Activated CD4-positive, alpha-beta T cell treated with anti-CD3 and anti-CD28 coated beads, Interleukin-2, amount 50 U/mL, for 1 hour (primary cell): ENCODE data around the gene NUTM2G.
"Not testable (repeated sequence)": the region's sequence is repeated elsewhere in the genome, so short reads cannot be mapped to it uniquely, and the experiment has no call there.

Source experiments
- DNase-seq: peaks from one replicate; pipeline ENCODE4 v3.0.0-alpha.2; 2020

NUTM2G gene, protein sequence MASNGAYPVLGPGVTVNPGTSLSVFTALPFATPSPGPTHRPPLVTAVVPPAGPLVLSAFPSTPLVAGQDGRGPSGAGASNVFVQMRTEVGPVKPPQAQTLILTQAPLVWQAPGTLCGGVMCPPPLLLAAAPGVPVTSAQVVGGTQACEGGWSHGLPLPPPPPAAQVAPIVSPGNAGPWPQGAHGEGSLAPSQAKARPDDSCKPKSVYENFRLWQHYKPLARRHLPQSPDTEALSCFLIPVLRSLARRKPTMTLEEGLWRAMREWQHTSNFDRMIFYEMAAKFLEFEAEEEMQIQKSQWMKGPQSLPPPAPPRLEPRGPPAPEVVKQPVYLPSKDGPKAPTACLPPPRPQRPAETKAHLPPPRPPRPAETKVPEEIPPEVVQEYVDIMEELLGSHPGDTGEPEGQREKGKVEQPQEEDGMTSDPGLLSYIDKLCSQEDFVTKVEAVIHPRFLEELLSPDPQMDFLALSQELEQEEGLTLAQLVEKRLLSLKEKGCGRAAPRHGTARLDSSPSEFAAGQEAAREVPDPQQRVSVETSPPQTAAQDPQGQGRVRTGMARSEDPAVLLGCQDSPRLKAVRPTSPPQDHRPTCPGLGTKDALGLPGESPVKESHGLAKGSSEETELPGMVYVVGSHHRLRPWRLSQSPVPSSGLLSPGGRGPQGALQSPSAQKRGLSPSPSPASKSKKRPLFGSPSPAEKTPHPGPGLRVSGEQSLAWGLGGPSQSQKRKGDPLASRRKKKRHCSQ

DNA sequence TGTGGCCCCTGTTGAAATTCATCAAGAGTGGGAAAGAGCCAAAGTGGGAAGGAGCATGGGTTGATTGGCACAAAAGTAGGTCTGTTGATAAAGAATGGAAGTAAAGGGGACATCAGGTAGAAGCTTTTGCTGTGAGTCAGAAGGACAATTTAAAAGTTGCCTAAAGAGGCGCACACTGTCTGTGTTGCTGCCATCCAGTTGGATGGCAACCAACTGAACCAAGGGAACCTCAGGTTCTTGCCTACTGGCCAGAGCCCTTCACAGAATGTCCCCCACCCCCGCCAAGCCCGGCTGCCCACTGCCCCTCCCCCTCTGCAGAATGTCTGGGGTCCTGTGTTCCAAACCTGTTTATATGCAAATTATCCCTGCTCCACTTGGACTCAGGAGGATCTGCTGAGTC is at the start of gene NUTM2G:
TSS of gene NUTM2G (plus strand) at position 301 of the 400 bp plus-strand sequence. CDS start 182 bp downstream, outside the sequence.
- not testable (repeated sequence) for DNase-seq

DNA sequence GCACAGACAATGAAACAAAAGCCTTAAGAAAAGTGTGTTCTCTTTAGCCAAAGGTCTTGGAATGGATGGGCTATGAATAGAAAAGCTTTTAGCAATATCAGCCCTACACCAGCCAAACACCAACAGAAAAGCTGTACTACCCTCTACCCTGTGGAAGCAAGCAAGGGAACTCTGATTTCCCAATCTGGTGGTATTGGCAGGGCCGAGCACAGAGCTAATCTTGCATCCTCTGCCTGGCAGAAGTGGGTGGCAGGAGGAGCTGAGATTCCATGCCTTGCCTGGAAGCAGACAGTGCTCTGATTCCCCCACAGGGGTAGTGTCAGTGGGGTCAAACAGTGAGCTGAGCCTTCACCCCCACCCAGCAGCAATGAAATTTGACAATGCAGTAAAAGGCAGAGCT is 44.7 kb upstream of the NUTM2G start:
- DNase-seq = no peak

DNA sequence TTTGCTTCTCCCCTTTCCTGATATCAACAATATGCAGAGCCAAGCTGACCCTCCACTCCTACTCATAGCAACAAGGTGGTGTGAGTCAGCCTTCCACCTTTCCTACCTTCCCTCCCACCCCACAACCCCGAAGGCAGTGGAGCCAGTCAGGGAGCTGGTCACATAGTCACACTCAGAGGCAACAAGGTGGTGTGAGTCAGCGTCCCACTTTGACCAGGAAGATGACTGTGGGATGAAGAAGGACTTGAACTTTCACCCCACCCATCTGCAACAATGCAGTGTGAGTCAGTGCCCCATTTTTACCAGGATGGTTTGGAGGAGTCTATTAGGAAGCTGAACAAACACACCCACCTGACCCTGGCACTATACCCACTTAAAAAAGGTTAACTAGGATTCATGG is 44.2 kb upstream of the NUTM2G start:
- DNase-seq = no peak

DNA sequence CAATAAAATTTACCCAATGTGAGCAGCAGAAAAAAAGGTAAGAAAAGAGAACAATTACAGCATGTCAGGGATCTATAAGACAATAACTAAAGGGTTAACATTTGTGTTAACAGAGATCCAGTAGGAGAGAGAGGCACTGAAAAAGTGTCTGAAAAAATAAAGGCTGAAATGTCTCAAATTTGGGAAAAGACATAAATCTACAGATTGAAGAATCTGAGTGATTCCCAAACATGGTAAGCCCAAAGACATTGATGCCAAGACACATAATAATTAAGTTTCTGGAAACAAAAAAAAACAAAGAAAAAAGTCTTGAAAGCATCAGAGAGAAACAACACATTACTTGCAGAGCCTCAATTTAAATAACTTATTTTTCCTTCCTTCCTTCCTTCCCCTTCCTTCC is 43.2 kb upstream of the NUTM2G start:
- no peak for DNase-seq

DNA sequence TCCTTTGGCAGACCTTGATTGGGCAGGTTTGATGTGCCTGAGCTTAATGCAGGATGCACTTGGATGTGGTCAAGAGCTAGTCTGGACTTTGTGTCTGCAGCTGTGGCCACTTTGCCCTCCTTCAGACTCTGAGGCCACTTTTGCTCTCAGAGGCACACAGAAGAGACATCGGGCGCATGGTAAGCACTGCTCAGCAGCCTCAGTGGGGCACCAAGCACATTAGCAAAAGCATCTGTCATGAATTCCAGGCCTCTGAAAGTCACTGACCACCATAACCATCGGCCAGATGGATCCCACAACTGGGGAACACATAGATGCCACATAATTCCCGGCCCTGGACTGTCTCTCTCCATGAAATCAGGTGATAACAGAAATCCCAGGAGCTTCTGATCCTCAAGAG is 40.1 kb upstream of the NUTM2G start:
- no peak for DNase-seq

DNA sequence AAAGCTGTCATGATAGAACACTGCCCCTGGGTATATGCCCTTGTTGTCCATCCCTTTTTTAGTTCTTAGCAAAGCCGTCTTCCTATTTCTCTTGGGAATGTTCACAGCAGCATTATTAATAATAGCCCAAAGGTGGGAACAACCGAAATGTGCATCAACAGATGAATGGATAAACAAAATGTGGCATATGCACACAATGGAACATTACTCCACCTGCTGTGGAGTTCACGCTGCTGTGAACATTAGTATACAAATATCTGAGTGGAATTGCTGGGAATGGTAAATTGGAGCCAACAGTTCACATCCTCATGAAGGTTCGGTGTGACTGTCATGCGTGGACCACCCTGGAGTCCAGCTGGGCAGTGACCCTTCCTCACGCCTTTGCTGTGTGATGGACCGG is 36.5 kb upstream of the NUTM2G start:
- no peak for DNase-seq

DNA sequence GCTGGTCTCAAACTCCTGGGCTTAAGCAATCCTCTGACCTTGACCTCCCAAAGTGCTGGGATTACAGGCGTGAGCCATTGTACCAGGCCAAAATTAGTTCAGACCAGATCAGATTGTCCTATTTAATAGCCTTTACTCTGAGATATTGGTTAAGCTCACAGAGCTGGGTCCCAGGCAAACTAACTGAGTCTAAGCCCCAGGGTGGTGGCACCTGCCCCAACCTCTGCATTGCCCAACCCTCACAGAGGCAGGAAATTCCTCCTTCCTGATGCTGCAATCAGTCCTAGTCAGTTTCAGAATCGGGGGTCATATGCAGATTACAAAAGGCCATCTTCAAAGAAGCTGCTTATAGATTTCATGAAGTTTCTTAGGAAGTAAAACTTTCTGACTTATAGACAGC is 28.6 kb upstream of the NUTM2G start:
- DNase-seq = not testable (repeated sequence)

DNA sequence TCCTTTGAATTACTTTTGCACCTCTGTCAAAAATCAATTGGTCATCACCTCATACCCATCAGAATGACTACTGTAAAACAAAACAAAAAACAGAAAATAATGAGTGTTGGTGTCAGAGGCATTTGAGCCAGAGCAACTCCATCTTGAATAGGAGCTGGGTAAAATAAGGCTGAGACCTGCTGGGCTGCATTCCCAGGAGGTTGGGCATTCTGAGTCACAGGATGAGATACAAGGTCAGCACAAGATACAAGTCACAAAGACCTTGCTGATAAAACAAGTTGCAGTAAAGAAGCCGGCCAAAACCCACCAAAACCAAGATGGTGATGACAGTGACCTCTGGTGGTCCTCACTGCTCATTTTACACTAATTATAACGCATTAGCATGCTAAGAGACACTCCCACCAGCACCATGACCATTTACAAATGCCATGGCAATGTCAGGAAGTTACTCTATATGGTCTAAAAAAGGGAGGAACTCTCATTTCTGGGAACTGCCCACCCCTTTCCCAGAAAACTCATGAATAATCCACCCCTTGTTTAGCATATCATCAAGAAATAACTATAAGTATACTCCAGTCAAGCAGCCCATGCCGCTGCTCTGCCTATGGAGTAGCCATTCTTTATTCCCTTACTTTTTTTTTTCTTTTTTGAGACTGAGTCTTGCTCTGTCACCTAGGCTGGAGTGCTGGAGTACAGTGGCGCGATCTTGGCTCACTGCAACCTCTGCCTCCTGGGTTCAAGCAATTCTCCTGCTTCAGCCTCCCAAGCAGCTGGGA is 23.5 kb upstream of the NUTM2G start:
- DNase-seq = not testable (repeated sequence)

DNA sequence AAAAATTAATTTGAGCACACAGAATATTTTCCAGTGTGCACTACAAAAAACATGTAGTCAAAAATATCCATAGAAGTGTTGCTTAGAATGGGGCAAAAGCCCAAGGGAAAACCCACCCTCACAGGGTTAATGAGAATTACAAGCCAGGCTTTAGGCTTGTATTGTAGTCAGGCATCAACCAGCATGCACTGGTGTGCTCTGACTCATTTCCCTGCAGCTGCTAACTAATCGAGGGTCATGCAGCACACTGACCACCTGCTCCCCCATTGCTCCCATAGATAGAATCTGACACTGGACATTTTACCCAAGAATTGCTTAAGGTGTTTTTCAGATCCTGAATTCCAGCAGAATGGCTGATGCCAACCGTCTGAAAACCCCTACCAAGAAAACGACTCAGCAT is 20.2 kb upstream of the NUTM2G start:
- DNase-seq = not testable (repeated sequence)

DNA sequence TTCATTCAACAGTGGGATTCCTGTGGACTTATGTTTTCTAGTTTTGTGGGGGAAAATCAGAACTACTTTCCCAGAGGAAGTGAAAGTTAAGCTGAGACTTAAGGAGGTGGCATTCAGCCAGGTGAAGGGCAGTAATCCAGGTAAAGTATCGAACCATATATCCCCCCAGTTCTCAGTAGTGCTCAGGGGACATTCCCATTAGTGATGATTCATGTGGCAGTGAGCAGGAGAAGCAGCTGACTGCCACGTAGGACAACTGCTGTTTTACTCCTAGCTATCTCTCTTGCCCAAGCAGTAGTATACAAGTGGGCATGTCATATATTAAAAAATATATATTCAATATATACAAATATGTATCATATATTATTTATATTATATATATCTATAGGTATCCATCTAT is 13.1 kb upstream of the NUTM2G start:
- DNase-seq = not testable (repeated sequence)

DNA sequence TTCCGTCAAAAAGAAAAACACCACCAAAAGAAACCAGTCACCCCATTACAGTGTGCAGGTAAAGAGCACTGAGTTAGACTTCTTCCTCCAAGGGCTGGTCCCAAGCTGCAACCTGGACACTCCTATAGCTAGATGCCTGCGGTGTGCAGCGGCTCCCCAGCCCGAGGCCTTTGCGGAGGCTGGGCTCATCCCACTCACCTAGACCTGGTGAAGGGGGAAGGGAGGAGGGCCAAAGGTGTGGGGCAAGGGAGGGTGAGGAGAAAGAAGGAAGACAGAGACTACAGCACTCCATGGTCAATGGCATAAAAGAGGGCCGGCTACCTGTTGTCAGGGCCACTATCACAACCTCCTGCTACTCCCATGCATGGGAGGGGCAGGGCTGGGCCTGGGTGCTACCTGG is 12.1 kb upstream of the NUTM2G start:
- DNase-seq = not testable (repeated sequence)

DNA sequence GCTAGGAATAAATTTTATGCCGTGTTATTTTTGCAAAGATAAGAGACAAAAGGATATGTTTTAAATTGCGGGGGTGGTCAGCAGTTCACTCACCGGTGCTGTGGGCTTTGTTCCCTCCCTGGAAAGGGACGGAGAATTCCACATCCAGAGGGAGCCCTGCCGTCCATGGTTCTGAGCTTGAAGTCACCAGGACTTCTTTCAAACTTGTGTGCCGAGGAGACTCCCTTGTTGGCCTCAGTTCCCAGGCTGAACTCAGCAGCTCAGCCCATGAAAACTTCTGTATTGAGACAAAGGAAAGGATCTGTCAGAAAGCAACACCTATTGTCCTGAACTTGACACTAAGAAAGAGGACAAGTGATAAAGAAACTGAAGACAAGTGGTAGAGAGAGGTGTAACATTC is 10.1 kb upstream of the NUTM2G start:
- DNase-seq = not testable (repeated sequence)

DNA sequence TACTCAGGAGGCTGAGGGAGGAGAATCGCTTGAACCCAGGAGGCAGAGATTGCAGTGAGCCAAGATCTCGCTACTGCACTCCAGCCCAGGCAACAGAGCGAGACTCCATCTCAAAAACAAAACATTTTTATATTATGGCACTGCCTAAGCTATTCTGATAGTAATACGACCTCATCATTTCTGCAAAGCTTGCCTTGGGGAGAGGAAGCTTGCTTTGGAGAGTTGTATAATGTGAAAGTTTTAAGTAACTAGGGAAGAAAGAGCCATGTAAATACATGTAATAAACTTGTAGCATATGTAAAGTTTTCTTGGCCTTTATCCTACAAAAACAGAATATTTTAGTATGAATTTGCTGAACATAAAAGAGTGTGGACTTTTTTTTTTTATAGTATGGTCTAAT is 7.8 kb upstream of the NUTM2G start:
- not testable (repeated sequence) for DNase-seq

DNA sequence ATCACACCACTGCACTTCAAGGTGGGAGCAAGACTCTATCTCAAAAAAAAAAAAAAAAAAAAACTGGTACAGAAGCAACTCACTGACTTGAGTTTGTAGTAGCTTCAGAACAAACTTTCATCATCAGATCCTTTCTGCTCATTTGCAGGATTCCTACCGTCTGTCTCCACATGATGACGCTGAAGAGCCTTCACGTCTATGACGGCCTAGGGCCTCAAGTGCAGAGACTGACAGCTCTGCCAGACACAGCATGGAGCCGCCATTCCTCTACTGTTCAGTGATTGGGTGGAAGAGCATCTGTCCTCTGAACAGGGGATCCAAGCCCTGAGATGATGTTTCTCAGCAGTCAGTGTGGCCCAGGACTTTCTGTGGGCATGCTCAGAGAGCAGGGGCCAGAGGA is 3.1 kb upstream of the NUTM2G start:
- not testable (repeated sequence) for DNase-seq

DNA sequence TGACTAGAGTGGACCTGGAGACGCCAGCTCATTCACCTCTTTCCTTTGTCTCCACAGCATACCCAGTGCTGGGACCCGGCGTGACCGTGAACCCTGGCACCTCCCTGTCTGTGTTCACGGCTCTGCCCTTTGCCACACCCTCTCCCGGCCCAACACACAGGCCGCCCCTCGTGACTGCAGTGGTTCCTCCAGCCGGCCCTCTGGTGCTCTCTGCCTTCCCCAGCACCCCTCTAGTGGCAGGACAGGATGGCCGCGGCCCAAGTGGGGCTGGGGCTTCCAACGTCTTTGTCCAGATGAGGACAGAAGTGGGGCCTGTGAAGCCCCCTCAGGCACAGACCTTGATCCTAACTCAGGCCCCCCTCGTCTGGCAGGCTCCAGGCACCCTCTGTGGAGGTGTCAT is 3.0 kb downstream of the NUTM2G start:
- not testable (repeated sequence) for DNase-seq

DNA sequence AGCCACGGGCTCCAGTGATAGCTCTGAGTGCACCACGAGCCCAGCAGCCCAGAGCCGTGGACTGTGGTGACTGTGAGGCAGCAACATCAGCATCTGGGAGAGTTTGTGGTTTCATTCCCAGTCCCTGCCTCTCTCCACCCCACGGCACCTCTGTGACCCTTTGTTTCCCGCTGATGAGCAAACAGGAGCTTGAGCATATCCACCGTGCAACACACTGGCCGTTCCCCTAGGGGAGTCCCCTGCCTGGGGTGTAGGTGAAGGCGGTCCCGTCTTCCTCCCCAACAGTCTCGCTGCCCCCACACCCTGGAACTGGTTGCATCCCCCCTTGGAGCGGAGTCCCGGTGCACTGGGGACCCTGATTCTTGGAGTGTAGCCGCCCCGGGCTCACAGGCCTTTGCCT is 5.5 kb downstream of the NUTM2G start:
- DNase-seq = not testable (repeated sequence)

DNA sequence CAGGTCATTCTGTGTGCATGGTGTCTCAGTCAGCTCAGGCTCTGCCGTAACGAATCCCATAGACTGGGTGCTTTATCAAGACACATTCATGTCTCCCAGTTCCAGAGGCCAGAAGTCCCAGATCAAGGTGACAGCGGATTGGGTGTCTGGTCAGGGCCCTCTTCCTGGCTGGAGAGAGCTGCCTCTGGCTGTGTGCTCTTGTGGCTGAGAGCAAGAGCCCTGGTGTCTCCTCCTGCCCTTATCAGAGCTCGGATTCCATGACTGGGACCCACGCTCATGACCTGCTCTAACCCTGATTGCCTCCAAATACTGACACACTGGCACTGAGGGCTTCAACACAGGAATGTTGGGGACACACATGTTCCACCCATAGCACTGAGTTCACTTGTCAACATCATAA is 6.1 kb downstream of the NUTM2G start:
- DNase-seq = not testable (repeated sequence)

DNA sequence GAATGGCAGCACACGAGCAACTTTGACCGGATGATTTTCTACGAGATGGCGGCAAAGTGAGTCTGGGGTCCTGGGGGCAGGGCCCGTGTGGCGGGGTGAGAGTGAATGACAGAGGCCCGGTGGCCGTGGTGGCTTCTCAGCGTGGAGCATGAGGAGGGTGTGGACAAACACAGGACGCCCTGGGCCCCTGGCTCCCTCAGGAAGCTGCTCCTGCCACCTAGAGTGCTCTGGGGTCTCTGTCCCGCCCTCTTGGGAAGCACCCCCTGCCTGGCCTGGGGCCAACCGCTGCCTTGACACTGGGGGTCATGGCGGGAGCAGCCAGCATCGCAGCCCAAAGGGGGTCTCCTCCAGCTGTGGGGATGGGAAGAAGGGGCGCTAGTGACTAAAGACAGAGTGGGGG is 6.8 kb downstream of the NUTM2G start:
- DNase-seq = not testable (repeated sequence)

DNA sequence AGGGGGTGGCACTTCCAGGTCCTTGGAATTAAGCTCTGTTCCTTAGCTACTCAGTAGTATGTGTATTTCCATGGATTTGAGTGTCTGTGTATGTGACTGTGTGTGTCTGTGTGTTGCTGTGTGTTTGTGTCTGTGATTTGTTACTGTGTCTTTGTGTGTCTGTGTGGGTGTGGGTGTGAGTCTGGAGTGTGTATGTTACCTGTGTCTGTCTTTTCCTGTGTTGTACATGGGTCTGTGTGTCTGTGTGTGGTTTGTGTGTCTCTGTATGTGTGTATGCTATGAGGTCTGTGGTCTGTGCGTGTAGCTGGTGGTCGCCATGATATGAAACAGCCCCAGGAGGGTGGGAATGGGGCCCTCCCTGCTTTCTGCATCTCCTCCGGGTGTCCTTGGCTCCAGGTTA is 8.8 kb downstream of the NUTM2G start:
- not testable (repeated sequence) for DNase-seq

DNA sequence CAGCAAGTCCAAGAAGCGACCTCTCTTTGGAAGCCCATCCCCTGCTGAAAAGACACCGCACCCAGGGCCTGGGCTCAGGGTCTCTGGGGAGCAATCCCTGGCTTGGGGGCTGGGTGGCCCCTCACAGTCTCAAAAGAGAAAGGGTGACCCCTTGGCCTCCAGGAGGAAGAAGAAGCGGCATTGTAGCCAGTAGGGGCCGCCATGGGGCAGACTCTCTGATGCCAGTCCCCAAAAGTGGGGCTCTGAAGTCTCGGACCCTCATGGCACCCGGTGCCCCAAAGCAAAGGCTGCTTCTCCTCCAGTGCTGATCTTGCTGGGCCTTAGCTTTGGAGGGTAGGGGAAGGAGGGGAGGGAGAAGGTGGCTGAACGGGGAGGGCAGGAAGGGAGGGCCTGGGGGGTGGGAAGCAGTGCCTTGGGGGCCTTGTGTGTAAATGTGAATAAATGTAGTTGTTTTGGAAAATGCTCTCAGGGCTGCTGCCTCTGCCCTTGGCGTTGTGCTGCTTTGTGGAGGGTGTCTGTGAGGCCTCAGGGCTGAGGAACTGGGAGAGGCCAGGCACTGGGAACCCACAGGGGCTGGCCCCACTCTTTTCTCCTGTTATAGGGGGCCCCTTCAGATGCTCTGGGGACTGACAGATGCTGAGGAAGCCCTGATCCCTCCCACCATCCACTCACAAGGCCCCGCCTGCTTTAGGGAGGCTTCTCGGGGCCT is 10.5 kb downstream of the NUTM2G start:
- not testable (repeated sequence) for DNase-seq

DNA sequence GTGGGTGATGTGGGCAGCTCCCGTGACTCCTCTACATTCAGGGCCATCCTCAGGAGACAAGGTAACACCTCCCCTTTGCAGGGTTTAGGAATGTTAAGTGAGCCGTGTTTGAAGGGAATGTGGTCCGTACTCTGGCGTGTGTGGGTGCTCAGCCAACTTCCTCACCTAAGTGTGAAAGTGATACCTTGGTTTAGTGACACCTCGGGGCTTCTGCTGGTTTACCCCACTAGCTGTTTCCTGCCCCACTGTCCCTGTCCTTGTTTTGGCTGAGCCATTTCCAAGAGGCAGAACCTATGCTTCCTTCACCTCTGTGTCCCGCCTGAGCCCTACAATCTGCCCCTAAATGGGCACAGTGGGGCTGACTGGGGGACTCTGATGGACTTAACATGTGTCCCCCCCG is 12.3 kb downstream of the NUTM2G start:
- not testable (repeated sequence) for DNase-seq

DNA sequence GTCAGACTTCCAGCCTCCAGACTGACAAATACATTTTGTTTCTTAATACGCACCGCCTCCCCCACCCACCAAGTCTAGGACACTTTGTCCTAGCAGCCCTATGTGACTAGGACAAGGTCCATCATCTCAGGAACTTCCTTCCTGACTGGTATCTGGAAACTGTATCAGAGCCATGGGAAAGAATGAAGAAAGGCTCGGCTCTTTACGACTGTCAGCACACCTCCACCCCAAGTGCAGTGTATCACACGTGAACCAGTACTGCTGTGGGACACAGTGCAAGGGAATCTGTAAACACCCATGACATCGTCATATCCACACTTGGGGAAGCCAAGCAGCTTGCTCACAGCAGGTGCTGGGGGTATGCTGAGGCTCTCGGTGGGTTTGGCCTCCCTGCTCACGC is 13.0 kb downstream of the NUTM2G start:
- not testable (repeated sequence) for DNase-seq

DNA sequence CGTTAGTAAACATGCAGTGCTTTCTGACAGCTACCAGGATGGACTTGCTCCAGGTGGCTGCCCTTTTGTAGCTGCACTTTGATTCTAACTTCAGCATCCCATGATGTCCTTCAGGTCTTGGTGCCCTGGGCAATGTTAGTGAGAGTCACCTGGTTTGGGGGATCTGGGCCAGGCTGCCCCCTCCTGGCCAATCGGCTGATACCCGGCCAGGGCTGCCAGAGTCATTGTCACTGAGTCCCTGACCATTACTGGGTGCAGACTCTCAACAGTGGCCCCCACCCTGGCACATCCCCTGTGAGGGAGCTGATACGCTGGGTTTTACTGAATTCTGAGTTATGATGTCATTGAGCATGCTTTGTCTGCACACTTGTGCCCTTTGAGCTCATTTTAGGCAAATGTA is 13.5 kb downstream of the NUTM2G start:
- not testable (repeated sequence) for DNase-seq
